NOMO-1 treated with dmso at 0.1 percent for 144 hours (cell line): ENCODE data around the gene LPCAT1.
A peak's percentile ranks its signal among the peaks of the same experiment; 100 is the strongest.
"Not testable (repeated sequence)": the region's sequence is repeated elsewhere in the genome, so short reads cannot be mapped to it uniquely, and the experiment has no call there.

Source experiments
- DNase-seq: peaks from one replicate; lab custom pipeline; 2025; ENCODE audit not compliant: unreplicated experiment; lab: John Stamatoyannopoulos, UW

The LPCAT1 gene, protein sequence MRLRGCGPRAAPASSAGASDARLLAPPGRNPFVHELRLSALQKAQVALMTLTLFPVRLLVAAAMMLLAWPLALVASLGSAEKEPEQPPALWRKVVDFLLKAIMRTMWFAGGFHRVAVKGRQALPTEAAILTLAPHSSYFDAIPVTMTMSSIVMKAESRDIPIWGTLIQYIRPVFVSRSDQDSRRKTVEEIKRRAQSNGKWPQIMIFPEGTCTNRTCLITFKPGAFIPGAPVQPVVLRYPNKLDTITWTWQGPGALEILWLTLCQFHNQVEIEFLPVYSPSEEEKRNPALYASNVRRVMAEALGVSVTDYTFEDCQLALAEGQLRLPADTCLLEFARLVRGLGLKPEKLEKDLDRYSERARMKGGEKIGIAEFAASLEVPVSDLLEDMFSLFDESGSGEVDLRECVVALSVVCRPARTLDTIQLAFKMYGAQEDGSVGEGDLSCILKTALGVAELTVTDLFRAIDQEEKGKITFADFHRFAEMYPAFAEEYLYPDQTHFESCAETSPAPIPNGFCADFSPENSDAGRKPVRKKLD

DNA sequence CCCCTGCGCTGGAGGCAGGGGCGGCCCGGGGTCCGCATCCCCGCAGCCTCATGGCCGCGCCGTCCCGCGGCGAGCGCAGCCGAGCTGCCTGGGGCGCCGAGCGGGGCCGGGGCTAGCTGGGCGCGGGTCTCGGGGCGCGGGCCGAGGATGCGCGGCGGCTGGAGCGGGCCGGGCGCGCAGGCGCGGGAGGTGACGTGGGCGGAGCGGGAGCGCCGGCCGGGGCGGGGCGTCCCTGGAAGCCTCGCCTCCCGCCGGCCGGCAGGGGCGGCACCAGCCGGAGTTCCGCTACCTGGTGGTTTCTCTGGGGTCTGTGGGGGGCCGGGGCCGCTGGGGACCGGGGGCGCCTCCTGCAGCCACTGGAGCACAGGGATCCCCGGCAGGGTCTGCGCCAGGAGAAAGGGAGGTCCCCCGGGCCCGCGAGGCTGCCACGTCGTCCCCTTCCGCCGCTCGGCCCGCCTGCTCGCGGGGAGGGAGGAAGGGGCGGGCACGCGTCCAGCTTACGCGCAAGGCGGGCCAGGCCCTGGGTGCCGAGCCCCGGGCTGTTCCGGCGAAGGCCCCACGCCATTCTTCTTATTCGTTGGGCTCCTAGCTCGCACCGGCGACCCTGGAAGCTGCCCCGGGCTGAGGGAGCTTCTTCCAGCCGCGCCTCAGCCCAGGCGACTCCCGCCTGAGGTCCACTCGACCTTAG, at the start of gene LPCAT1:
Gene LPCAT1 (minus strand): TSS at position 168 of the 688 bp plus-strand sequence. CDS start 116 bp downstream, at position 52.
- DNase-seq: peak; percentile 91

DNA sequence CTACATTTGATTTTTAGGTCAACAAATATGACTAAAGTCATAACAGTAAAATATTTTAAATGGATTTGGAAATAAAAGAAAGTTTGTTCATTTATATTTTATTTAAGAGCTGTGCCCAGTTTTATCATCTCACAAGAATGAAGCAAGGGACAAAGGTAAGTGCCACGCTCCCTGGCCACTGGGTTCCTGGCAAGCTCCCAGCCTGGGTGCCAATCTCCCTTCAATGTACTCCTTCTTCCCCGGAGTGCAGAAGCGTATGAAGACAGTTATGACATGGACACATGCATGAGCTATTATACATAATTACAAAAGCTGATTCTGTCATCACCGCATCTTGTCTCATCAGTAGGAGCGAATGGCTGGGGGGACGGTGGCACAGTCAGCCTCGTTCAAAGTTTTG, 48.1 kb upstream of the LPCAT1 start:
- not testable (repeated sequence) for DNase-seq

DNA sequence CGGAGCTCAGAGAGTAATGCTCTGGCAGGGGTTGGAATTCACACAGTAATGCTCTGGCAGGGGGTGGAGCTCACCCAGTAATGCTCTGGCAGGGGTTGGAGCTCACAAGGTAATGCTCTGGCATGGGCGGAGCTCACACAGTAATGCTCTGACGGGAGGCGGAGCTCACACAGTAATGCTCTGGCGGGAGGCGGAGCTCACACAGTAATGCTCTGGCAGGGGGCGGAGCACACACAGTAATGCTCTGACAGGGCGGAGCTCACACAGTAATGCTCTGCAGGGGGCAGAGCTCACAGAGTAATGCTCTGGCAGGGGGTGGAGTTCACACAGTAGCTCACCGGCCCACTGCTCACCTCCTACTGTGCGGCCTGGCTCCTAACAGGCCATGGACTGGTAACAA, 47.2 kb upstream of the LPCAT1 start:
- DNase-seq: no peak

DNA sequence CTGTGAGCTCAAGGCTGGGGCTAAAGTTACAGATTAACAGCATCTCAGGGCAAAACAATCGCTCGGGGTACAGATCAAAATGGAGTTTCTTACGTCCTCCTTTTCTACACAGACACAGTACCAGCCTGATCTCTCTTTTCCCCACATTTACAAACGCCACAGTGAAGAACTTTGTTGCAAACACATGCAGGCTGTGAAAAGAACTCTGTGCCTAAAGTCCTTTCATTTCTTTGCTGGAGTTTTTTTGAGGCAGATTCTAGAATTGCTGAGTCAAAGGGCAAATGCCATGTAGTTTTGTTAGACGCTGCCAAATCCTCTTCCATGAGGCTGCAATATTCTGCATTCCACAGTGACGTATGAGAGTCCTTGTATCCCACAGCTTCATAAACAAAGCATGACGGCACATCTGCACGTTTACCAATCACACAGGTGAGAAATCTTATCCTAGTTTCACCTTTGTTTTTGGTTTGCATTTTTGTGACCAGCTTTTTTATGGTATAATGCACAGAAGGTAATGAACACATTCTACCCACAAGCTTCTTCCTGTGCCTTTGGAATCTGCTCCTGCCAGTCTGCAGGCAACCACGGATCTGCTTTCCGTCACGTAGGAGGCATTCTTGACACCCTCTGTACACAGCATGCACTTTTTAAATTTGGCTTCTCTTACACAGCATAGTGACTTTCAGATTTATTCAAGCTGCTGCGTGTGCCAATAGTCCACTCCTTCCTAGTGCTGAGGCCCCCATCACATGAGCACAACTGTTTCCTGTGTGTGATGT, 44.6 kb upstream of the LPCAT1 start:
- DNase-seq: no peak

DNA sequence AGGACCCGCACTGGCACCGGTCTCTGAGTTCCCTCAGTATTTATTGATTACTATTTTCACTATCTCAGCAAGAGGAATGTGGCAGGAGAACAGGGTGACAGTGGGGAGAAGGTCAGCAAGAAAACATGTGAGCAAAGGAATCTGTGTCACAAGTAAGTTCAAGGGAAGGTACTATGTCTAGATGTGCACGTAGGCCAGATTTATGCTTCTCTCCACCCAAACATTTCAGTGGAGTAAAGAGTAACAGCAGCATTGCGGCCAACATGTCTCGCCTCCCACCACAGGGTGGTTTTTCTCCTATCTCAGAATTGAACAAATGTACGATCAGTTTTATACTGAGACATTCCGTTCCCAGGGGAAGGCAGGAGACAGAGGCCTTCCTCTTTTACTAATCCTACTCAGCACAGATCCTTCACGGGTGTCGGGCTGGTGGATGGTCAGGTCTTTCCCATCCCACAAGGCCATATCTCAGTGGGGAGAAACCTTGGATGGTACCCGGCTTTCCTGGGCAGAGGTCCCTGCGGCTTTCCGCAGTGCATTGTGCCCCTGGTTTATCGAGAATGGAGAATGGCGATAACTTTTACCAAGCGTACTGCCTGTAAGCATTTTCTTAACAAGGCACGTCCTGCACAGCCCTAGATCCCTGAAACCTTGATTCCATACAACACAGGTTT, 43.9 kb upstream of the LPCAT1 start:
- DNase-seq: not testable (repeated sequence)

DNA sequence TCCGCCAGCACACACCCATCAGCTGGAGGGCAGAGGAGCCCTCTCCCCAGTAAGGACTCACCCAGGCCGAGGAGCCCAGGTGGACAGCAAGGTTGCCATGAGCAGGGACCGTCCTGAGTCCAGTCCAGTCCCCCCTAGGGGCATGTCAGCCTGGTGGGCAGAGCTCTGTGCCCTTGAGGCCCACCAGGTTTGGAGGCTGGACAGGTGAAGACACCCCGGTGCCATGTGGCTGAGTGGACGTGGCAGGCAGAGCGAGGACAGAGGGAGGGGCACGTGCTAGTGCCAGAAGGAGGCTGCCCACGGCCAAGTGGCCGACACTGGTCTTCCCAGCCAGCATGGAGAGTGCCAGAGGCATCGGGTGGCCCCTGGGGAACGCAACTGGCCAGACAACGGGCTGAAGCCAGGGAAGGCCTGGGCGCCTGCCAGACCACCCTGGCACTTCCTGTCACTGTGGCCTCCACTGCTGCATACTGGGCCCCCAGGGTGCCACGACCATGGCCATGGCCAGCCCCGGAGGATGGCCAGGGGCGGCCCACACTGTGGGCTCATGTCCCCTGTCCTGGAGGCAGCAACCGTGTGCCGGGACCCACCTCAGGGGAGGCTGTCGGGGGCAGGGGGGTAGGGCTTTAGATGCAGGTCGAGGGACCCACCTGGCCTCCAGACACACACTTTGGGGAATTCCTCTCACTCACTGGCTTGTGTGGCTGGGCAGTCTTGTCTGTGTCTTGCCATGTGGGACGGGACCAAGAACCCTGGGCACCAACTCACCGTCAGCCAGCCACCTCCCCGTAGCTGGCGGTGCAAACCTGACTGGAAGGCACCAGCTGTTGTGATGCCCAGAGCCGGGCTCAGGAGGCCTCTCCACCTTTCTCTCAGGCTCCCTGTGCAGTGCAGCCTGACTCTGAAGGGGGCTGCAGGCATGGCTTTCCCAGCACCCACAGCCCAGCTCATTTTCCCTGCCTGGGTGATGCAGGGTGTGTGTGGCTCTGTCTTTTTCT, 42.3 kb upstream of the LPCAT1 start:
- DNase-seq: no peak

DNA sequence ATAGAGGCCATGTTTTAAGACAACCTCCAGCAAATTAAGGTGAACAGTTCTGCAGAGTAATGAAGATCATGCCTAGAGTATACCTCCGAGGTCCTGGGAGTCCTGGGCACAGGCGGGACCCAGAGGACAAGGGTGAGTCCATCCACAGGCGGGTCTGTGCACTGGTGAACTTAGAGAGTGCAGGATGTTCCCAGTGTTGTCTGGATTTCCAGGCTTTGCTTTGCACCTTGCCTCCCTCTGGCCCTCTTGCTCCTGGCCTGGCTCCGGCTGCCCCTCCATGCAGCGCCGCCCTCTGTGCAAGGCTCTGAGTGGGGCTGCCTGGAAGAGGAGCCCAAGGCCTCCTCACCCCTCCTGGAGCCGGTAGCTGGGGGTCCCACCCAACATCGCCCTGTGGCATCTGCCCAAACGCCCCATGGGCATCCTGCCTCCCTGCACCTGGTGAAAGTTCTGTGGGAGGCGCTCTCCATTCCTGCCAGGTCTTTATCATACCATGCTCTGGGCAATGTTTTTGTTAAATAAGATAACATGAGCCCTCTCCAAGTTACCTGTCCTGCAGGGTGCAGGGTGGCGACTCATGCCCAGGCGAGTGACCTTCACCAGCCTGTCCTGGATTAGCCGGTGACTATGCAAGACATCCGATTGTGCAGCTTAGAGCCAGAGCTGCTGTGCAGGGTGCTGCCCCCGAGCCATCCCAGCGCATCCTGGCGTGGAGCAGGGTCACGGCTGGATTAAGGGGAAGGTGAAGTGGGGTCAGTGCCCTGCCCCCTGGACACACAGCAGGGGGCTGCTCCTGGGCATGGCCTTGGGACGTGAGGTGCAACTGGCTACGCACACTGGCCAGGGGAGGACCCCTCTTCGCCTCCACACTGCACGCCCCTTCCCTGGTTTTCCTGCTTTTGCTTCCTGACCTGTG, 41.3 kb upstream of the LPCAT1 start:
- DNase-seq: no peak

DNA sequence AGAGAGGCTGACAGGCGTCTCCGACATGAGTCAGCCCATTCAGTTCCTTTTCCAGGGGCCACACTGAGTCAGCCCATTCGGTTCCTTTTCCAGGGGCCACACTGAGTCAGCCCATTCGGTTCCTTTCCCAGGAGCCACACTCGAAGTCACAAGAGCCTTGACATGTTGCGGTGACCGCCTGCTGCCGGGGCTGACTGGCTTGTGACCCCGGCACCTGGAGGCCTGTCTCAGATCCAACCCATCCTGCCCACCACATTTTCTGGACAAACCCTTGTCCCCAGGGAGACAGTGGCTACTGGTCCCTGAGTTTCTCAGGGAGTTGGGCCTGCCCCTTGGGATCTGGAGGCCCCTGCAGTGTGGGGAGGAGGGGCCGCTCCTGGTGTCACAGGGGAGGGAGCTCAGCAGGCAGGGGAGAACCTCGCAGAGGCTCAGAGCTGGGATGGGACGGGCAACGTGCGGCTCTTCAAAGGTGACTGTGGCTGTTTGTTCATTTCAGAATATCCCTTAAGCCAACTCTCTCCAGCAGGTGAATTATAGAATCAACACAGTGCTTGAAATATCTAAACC, 40.5 kb upstream of the LPCAT1 start:
- DNase-seq: peak; percentile 88

DNA sequence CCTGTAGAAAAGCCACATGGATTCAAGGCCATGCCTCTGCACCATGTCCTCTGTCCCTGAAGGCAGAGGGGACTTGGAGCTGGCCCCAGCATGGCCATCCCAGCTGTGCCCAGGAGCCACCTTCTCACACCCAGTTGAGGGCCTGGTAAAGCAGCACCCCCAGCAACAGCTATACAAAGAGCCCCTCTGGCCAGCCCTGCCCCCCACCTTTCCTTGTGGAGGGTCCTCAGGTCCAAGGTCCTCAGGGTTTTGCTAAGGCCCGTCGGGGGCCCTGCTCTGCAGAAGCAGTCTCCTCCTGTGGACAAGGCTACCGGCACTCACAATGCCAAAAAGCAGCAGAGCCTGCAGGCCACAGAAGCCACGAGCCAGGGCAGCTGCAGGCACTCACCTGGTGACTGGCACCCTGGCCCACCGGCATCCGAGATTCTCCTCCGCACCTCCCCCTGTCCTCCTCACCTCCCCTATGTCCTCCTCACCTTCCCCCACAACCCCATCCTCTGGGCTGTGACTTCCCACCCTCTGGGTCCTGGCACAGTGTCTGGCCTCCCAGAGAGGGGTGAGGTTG, 39.9 kb upstream of the LPCAT1 start:
- no peak for DNase-seq

DNA sequence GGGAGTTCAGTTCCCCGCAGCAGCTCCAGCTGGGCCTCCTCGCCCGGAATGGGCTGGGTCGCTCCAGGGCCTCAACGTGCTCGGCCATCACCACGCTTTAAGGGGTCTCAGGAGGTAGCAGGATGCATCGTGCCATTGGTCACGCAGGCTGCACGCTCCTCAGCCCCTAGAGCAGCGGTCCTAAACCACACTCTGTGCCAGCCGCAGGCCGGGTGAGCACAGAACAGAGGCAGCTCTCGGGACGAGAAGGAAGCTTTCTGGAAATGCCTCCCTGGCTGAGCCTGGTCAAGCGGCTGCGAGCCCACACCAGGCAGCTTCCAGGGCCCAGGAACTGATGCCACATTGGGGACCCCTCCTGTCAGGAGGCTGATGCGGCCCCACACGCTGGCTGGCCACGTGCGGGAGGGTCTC, 39.3 kb upstream of the LPCAT1 start:
- no peak for DNase-seq

DNA sequence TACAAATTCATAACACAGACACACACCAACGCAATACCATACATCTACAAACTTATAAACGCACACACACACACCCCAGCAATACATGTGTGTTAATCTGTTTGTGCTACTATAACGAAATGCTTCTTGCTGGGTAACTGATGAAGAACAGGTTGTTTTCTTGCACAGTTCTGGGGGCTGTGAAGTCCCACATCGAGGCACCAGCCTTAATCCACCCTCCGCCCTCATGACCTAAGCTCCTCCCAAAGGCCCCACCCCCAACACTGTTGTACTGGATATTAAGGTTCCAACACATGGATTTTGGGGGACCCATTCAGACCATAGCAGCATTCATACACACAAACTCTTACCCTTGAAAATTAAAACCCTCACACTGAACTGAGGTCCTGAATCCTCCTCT, 38.8 kb upstream of the LPCAT1 start:
- no peak for DNase-seq

DNA sequence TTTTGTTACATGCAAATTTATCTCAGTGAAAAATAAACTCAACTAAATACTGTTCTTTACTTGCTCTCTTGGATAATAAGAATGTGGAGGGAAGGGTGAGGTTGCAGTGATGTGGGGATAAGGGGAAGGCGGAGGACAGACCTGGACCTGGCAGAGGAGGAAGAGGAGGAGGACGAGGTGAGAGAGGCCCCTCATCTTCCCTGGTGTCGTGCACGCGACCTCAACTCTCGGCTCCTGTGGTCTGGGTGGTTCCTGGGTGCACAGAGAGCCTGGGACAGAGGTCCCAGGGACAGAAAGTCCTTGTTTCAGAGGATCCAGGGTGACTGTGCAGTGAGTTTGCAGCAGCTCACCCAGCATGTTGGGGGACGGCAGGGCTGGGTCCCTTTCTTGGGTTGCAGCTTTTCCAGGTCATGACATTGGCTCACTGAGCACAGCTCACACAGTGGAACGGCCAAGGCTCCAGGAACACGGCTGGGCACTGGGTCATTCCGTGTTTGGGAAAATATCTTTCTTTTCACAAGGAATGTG, 37.7 kb upstream of the LPCAT1 start:
- DNase-seq: no peak

DNA sequence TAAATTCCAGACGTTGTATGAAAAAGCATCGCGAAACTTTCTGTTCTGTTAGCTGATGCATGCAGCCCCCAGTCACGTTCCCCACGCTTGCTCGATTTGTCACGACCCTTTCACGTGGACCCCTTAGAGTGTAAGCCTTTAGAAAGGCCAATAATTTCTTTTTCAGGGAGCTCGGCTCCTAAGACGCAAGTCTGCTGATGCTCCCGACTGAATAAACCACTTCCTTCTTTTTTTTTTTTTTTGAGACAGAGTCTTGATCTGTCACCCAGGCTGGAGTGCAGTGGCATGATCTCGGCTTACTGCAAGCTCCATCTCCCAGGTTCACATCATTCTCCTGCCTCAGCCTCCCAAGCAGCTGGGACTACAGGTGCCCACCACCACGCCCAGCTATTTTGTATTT, 36.7 kb upstream of the LPCAT1 start:
- DNase-seq: not testable (repeated sequence)

DNA sequence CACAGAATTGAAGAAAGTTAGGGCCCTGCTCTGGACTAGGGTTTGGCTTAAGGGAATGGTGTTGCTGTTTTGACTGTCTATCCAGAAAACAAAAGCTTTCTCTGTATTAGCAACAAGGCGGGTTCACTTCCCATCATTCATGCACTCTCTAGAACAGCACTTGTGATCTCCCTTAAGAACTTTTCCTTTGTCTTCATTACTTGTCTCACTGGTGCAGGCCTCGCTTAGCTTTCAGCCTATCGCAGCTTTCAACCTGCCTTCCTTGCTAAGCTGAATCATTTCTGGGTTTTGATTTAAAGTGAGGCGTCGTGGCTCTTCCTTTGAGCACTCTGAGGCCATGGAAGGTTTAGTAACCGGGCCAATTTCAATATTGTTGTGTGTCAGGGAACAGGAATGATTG, 35.2 kb upstream of the LPCAT1 start:
- peak; percentile 23 for DNase-seq

DNA sequence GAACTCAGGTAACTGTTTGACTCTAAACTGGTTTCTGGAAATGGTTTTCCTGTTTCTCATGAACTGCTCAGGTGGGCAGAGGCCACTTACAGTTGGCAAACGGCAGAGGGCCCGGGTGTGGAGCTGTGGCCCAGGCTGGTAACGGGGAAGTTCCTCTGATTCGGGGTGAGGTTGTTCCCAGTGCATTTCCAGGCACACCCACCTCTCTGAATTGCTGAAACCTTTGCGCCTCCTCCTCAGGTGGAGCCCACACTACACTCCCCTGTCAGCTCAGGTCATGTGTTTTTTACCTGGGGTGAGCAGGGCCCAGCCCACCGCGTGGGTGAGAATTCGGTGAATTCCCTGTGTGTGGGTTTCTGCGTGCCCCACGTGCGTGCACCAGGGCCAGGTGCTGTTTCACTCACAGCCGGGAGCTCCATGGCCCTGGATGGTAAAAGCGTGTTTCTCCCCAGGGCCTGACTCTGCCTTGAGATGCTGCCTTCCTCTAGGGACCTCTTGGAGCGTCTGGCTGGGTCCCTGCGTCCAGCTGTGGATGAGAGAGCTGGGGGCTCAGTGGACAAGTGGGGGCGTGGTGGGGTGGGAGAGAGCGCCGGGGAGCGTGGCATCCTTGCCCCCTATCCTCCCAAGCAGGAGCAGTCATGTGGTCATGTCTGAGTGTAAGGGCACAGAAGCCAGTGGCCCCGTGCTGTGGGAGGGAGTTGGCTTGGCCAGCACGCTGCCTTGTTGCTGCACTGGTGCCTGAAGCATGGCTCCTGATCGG, 33.5 kb upstream of the LPCAT1 start:
- no peak for DNase-seq

DNA sequence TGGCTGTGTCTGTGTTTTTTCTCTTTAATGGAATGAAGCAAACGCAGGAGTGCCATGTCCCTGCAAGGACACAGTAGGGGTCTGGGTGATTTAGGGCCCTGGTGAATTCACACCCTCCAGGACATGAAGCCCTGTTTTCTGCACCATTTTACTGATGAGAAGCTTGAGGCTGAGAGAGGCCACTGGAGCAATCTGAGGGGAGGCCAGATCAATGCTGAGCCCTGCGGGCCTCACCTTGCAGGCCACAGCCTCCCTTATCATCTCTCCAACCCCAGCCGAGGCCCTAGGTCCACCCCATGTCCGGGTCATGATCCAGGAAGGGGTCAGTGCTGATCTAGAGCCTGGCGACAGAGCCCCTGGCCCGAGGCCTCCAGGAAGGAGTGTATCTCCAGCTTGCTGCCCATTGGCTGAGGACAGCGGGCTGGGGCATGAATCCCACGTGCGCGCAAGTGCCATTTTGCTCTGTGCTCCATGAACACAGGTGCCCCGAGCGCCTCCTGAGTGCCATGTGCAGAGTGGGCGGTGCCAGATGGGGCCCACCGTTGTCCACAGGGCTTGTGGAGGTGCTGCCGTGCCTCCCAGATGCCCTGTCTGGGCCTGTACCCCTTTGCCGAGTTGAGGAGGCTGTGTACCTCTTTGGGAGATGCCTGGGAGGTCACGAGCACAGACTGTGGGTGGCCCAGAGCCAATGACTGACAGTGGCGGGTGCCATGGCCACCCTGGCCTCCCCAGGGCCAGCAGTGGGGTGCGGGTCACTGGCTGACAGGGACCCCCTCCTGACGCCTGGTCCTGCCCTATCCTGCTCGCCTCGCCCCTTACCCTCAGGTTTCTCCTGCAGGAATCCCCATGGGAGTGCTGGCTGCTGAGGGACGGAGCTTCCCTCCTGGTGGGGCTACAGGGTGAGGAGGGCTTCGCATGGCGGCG, 32.3 kb upstream of the LPCAT1 start:
- DNase-seq: no peak
